Activated T-cell treated with anti-CD3 and anti-CD28 coated beads, Interleukin-2, amount 50 U/mL, for 4 hours (primary cell): ENCODE data around the gene NFIC. TPM values are rescaled to one million over a fixed set of nuclear protein-coding genes. Genes with fewer than 3 reads are reported as not detected.

Source experiments
- ATAC-seq, 2 donors: fragments of 200-7000 bp; cut with Tn5 transposase; one replicate each; pipeline ENCODE4 v1.10.0; 2021
- DNase-seq: peaks from one replicate; pipeline ENCODE4 v3.0.0-alpha.2; 2020
- H3K27me3 Mint-ChIP-seq: one replicate; pipeline ENCODE4 v1.8.0; 2021; ENCODE audit warnings: low read depth, mixed read lengths
- H3K36me3 Mint-ChIP-seq: one replicate; pipeline ENCODE4 v1.8.0; 2022; ENCODE audit warnings: mixed read lengths; ENCODE audit not compliant: insufficient read depth
- H3K4me1 Mint-ChIP-seq: one replicate; pipeline ENCODE4 v1.8.0; 2021; ENCODE audit warnings: low read depth, mixed read lengths
- H3K4me3 Mint-ChIP-seq: one replicate; pipeline ENCODE4 v1.8.0; 2021; ENCODE audit warnings: mild to moderate bottlenecking, moderate library complexity, mixed read lengths
- H3K9me3 Mint-ChIP-seq: one replicate; pipeline ENCODE4 v1.8.0; 2021; ENCODE audit warnings: mixed read lengths
- total RNA-seq, 3 donors: library from RNA; stranded (reverse); gene quantifications; one replicate each; pipeline ENCODE4 v1.2.1, GENCODE V29; 2021

Gene NFIC
- total RNA-seq, 3 donors from 2014 or later = 26.0 to 33.6 (median 30.3) TPM

- Mint-ChIP-seq H3K4me1 (peaks cover 60% of the 10 kb centered on the region), H3K36me3 (peaks cover 11% of the 10 kb centered on the region), H3K27me3 (no peaks in the 10 kb centered on the region), H3K9me3 (no peaks in the 10 kb centered on the region), H3K4me3 (no peak overlapping the region)
- ATAC-seq = no peak
- DNase-seq = no peak
Observed at GRCh38 chr19:3512562-3513228, 146.3 kb downstream of the NFIC start.

- Mint-ChIP-seq H3K9me3 (no peaks in the 10 kb centered on the region), H3K4me1 (peaks cover 57% of the 10 kb centered on the region), H3K36me3 (peaks cover 11% of the 10 kb centered on the region), H3K27me3 (no peaks in the 10 kb centered on the region), H3K4me3 (no peak overlapping the region)
- ATAC-seq = no peak
- no peak for DNase-seq
Observed at GRCh38 chr19:3513229-3514140, 147.1 kb downstream of the NFIC start.

GRCh38 chr19:3514930-3515329 lies 148.5 kb downstream of the NFIC start:
- H3K36me3 Mint-ChIP-seq = no peaks in the 10 kb centered on the region
- no peak for DNase-seq
- H3K27me3 Mint-ChIP-seq = no peaks in the 10 kb centered on the region
- H3K4me3 Mint-ChIP-seq = no peak overlapping the region
- no peaks in the 10 kb centered on the region for H3K9me3 Mint-ChIP-seq
- ATAC-seq = no peak
- peaks cover 46% of the 10 kb centered on the region for H3K4me1 Mint-ChIP-seq

- no peak for ATAC-seq
Observed at GRCh38 chr19:3515891-3516422, 149.6 kb downstream of the NFIC start.

GRCh38 chr19:3516675-3517207 lies 150.4 kb downstream of the NFIC start:
- peaks cover 4% of the 10 kb centered on the region for H3K36me3 Mint-ChIP-seq
- ATAC-seq (peak; percentile 48 to 59), DNase-seq (no peak)
- no peaks in the 10 kb centered on the region for H3K27me3 Mint-ChIP-seq
- peaks cover 42% of the 10 kb centered on the region for H3K4me1 Mint-ChIP-seq
- no peaks in the 10 kb centered on the region for H3K9me3 Mint-ChIP-seq
- H3K4me3 Mint-ChIP-seq = no peak overlapping the region

More at GRCh38 chr19:3515891-3516422, 149.6 kb downstream of the NFIC start:
- no peak overlapping the region for H3K4me3 Mint-ChIP-seq
- no peaks in the 10 kb centered on the region for H3K9me3 Mint-ChIP-seq
- H3K27me3 Mint-ChIP-seq = no peaks in the 10 kb centered on the region
- H3K36me3 Mint-ChIP-seq = peaks cover 2% of the 10 kb centered on the region
- H3K4me1 Mint-ChIP-seq = peaks cover 44% of the 10 kb centered on the region
- no peak for DNase-seq

GRCh38 chr19:3517638-3518037 lies 151.3 kb downstream of the NFIC start:
- ATAC-seq (no peak), DNase-seq (no peak)
- H3K27me3 Mint-ChIP-seq = no peaks in the 10 kb centered on the region
- H3K4me1 Mint-ChIP-seq = peaks cover 40% of the 10 kb centered on the region
- peaks cover 7% of the 10 kb centered on the region for H3K36me3 Mint-ChIP-seq
- H3K4me3 Mint-ChIP-seq = no peak overlapping the region
- H3K9me3 Mint-ChIP-seq = no peaks in the 10 kb centered on the region

GRCh38 chr19:3518255-3518654 lies 151.9 kb downstream of the NFIC start:
- Mint-ChIP-seq H3K36me3 (peaks cover 7% of the 10 kb centered on the region), H3K9me3 (no peaks in the 10 kb centered on the region), H3K27me3 (no peaks in the 10 kb centered on the region), H3K4me1 (peaks cover 40% of the 10 kb centered on the region), H3K4me3 (no peak overlapping the region)
- DNase-seq (no peak), ATAC-seq (no peak)

- Mint-ChIP-seq H3K9me3 (no peaks in the 10 kb centered on the region), H3K27me3 (no peaks in the 10 kb centered on the region), H3K4me1 (peaks cover 38% of the 10 kb centered on the region), H3K4me3 (no peak overlapping the region), H3K36me3 (peaks cover 7% of the 10 kb centered on the region)
- ATAC-seq (no peak), DNase-seq (no peak)
Observed at GRCh38 chr19:3518659-3519058, 152.3 kb downstream of the NFIC start.

Other genes starting within 250 kb of the NFIC start
- 10 to 100 TPM in 2 of 3 donors, 1 to 10 TPM in 1; 8.8 to 19.9 (median 11.3) TPM for gene GNA15, start 230.6 kb upstream of the NFIC start, total RNA-seq
- gene S1PR4, start 187.8 kb upstream of the NFIC start, total RNA-seq = 10 to 100 TPM; 19.4 to 24.5 (median 23.8) TPM
- gene NCLN, start 180.7 kb upstream of the NFIC start, total RNA-seq = 100 to 1,000 TPM; 169 to 200 (median 177) TPM
- gene CELF5, start 141.9 kb upstream of the NFIC start, total RNA-seq = under 1 TPM in 2 of 3 donors, not detected in 1; 0.05 to 0.38 TPM
- not detected for gene SMIM24, start 113.9 kb downstream of the NFIC start, total RNA-seq
- gene SMIM44, start 116.9 kb downstream of the NFIC start, total RNA-seq = not detected
- gene DOHH, start 134.1 kb downstream of the NFIC start, total RNA-seq = 10 to 100 TPM; 39.2 to 49.9 (median 42.9) TPM
- 10 to 100 TPM; 30.4 to 38.1 (median 33.2) TPM for gene FZR1, start 139.7 kb downstream of the NFIC start, total RNA-seq
- gene TEKTIP1, start 172.6 kb downstream of the NFIC start, total RNA-seq = 1 to 10 TPM in 2 of 3 donors, not detected in 1; 1.0 to 1.1 TPM
- 100 to 1,000 TPM in 2 of 3 donors, 10 to 100 TPM in 1; 94.6 to 148 (median 128) TPM for gene MFSD12, start 191.0 kb downstream of the NFIC start, total RNA-seq
- gene HMG20B, start 206.4 kb downstream of the NFIC start, total RNA-seq = 10 to 100 TPM; 56.3 to 60.9 (median 59.3) TPM
- gene GIPC3, start 218.9 kb downstream of the NFIC start, total RNA-seq = under 1 TPM; 0.23 to 0.40 (median 0.27) TPM
- gene TBXA2R, start 240.3 kb downstream of the NFIC start, total RNA-seq = under 1 TPM; 0.49 to 0.76 (median 0.66) TPM